ENCODE data around the gene CUX1. TPM values are rescaled to one million over a fixed set of nuclear protein-coding genes. Genes with fewer than 3 reads are reported as not detected.
"Not testable (repeated sequence)": the region's sequence is repeated elsewhere in the genome, so short reads cannot be mapped to it uniquely, and the experiment has no call there.

The CUX1 gene
- total RNA-seq, 1 experiment from 2014 or later = 39.6 TPM

GRCh38 chr7:102039706-102040105 is 222.3 kb downstream of the CUX1 start:
- no peaks in the 10 kb centered on the region for H4K20me1 ChIP-seq (ENCODE audit: low read length)
- POLR2A ChIA-PET (ENCODE audit: unreplicated experiment) = no interaction called here
- no peak overlapping the region for H3K9ac ChIP-seq (ENCODE audit: low read length)
- no peak overlapping the region for H2AFZ ChIP-seq (ENCODE audit: low read length)
- intact Hi-C loops (cut with micrococcal nuclease) = no loop called here
- no peaks in the 10 kb centered on the region for H3K9me3 ChIP-seq (ENCODE audit: low read length)
- no peaks in the 10 kb centered on the region for H3F3A ChIP-seq (ENCODE audit: low read length, unreplicated experiment)
- DNase-seq (no peak), ATAC-seq (no peak)
- no peak overlapping the region for H3K27ac ChIP-seq (ENCODE audit: low read length)
- H3K36me3 ChIP-seq (ENCODE audit: low read depth, low read length) = no peaks in the 10 kb centered on the region
- no peak for TF ChIP-seq EZH2phosphoT487 (IDR thresholded peaks at IDR 0.05; ENCODE audit: borderline replicate concordance, low read length)
- no peak for TF ChIP-seq EZH2 (IDR thresholded peaks at IDR 0.05; ENCODE audit: low read length, unreplicated experiment)
- TF ChIP-seq, protein P1, sequence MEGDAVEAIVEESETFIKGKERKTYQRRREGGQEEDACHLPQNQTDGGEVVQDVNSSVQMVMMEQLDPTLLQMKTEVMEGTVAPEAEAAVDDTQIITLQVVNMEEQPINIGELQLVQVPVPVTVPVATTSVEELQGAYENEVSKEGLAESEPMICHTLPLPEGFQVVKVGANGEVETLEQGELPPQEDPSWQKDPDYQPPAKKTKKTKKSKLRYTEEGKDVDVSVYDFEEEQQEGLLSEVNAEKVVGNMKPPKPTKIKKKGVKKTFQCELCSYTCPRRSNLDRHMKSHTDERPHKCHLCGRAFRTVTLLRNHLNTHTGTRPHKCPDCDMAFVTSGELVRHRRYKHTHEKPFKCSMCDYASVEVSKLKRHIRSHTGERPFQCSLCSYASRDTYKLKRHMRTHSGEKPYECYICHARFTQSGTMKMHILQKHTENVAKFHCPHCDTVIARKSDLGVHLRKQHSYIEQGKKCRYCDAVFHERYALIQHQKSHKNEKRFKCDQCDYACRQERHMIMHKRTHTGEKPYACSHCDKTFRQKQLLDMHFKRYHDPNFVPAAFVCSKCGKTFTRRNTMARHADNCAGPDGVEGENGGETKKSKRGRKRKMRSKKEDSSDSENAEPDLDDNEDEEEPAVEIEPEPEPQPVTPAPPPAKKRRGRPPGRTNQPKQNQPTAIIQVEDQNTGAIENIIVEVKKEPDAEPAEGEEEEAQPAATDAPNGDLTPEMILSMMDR (conservative IDR thresholded peaks at IDR 0.05; ENCODE audit: low read depth, low read length) = no peak
- no peak overlapping the region for H3K4me2 ChIP-seq (ENCODE audit: low read length)
- peaks cover 11% of the 10 kb centered on the region for H3K4me1 ChIP-seq (ENCODE audit: insufficient read depth, low read length)
- no TSS peak for BruUV-seq (replicated peaks)
- H3K27me3 ChIP-seq (ENCODE audit: low read length) = no peaks in the 10 kb centered on the region
- no peaks in the 10 kb centered on the region for H3K79me2 ChIP-seq (ENCODE audit: low read length)
- H3K9me2 ChIP-seq (replicated peaks; ENCODE audit: low read length) = no peaks in the 10 kb centered on the region
- CTCF ChIA-PET = no interaction called here
- H3K4me3 ChIP-seq (ENCODE audit: low read length) = no peak overlapping the region

- H3K4me1 ChIP-seq (ENCODE audit: insufficient read depth, low read length) = peaks cover 11% of the 10 kb centered on the region
- intact Hi-C loops (cut with micrococcal nuclease) = no loop called here
- no peaks in the 10 kb centered on the region for H4K20me1 ChIP-seq (ENCODE audit: low read length)
- no peak overlapping the region for H3K4me3 ChIP-seq (ENCODE audit: low read length)
- H3K27me3 ChIP-seq (ENCODE audit: low read length) = no peaks in the 10 kb centered on the region
- no peak for DNase-seq
- no TSS peak for BruUV-seq (replicated peaks)
- no peaks in the 10 kb centered on the region for H3F3A ChIP-seq (ENCODE audit: low read length, unreplicated experiment)
- CTCF ChIA-PET = interaction anchor here (0.7 kb wide), 1 partner anchor 84 kb away, joined by 12 read pairs; no protein-coding TSS in a partner anchor
- no peaks in the 10 kb centered on the region for H3K9me3 ChIP-seq (ENCODE audit: low read length)
- no peaks in the 10 kb centered on the region for H3K79me2 ChIP-seq (ENCODE audit: low read length)
- H3K27ac ChIP-seq (ENCODE audit: low read length) = no peak overlapping the region
- TF ChIP-seq, protein P1 (conservative IDR thresholded peaks at IDR 0.05; ENCODE audit: low read depth, low read length) = no peak
- TF ChIP-seq EZH2 (IDR thresholded peaks at IDR 0.05; ENCODE audit: low read length, unreplicated experiment) (no peak), EZH2phosphoT487 (IDR thresholded peaks at IDR 0.05; ENCODE audit: borderline replicate concordance, low read length) (no peak)
- no peaks in the 10 kb centered on the region for H3K9me2 ChIP-seq (replicated peaks; ENCODE audit: low read length)
- no peaks in the 10 kb centered on the region for H3K36me3 ChIP-seq (ENCODE audit: low read depth, low read length)
- no peak overlapping the region for H2AFZ ChIP-seq (ENCODE audit: low read length)
- H3K4me2 ChIP-seq (ENCODE audit: low read length) = no peak overlapping the region
- ATAC-seq = no peak
- POLR2A ChIA-PET (ENCODE audit: unreplicated experiment) = no interaction called here
- no peak overlapping the region for H3K9ac ChIP-seq (ENCODE audit: low read length)
These were observed 223.1 kb downstream of the CUX1 start for GRCh38 chr7:102040569-102040968.

- ChIA-PET POLR2A (ENCODE audit: unreplicated experiment) (no interaction called here), CTCF (no interaction called here)
- TF ChIP-seq EZH2 (IDR thresholded peaks at IDR 0.05; ENCODE audit: low read length, unreplicated experiment) = no peak
- TF ChIP-seq EZH2phosphoT487 (IDR thresholded peaks at IDR 0.05; ENCODE audit: borderline replicate concordance, low read length) = no peak
- TF ChIP-seq, protein P1 (conservative IDR thresholded peaks at IDR 0.05; ENCODE audit: low read depth, low read length) = no peak
- Histone ChIP-seq H3K27ac (ENCODE audit: low read length) (peak overlapping the region; percentile 54), H4K20me1 (ENCODE audit: low read length) (no peaks in the 10 kb centered on the region), H3K36me3 (ENCODE audit: low read depth, low read length) (no peaks in the 10 kb centered on the region), H3K4me2 (ENCODE audit: low read length) (peak overlapping the region; percentile 42; the same call in 1 of the 2 replicates), H3K79me2 (ENCODE audit: low read length) (no peaks in the 10 kb centered on the region), H3K4me1 (ENCODE audit: insufficient read depth, low read length) (peaks cover 11% of the 10 kb centered on the region), H3K9ac (ENCODE audit: low read length) (no peak overlapping the region), H3K9me3 (ENCODE audit: low read length) (no peaks in the 10 kb centered on the region), H3K27me3 (ENCODE audit: low read length) (no peaks in the 10 kb centered on the region), H3K9me2 (replicated peaks; ENCODE audit: low read length) (no peaks in the 10 kb centered on the region), H3K4me3 (ENCODE audit: low read length) (no peak overlapping the region), H3F3A (ENCODE audit: low read length, unreplicated experiment) (no peaks in the 10 kb centered on the region), H2AFZ (ENCODE audit: low read length) (no peak overlapping the region)
- peak; percentile 79 for DNase-seq
- ATAC-seq = peak; percentile 98
- intact Hi-C loops (cut with micrococcal nuclease) = no loop called here
- no TSS peak for BruUV-seq (replicated peaks)
These were observed 224.7 kb downstream of the CUX1 start for GRCh38 chr7:102042016-102042656.

- H3K4me2 ChIP-seq (ENCODE audit: low read length); BruUV-seq (replicated peaks); H3K9me2 ChIP-seq (replicated peaks; ENCODE audit: low read length); DNase-seq; H3K79me2 ChIP-seq (ENCODE audit: low read length); intact Hi-C loops (cut with micrococcal nuclease); ATAC-seq; POLR2A ChIA-PET (ENCODE audit: unreplicated experiment); H4K20me1 ChIP-seq (ENCODE audit: low read length); H3K9me3 ChIP-seq (ENCODE audit: low read length); CTCF ChIA-PET; H2AFZ ChIP-seq (ENCODE audit: low read length); H3F3A ChIP-seq (ENCODE audit: low read length, unreplicated experiment); H3K9ac ChIP-seq (ENCODE audit: low read length); H3K4me3 ChIP-seq (ENCODE audit: low read length); H3K36me3 ChIP-seq (ENCODE audit: low read depth, low read length); H3K27me3 ChIP-seq (ENCODE audit: low read length): not testable (repeated sequence)
- Histone ChIP-seq H3K4me1 (ENCODE audit: insufficient read depth, low read length) (peaks cover 11% of the 10 kb centered on the region), H3K27ac (ENCODE audit: low read length) (peak overlapping the region; percentile 54; the same call in 1 of the 2 replicates)
These were observed 225.4 kb downstream of the CUX1 start for GRCh38 chr7:102042796-102043195.
